Osteocyte (in vitro differentiated cells): ENCODE results near the gene FOXG1. TPM values are rescaled to one million over a fixed set of nuclear protein-coding genes. Genes with fewer than 3 reads are reported as not detected.

Source experiments
- DNase-seq: peaks from one replicate; pipeline ENCODE4 v3.0.0; 2021; ENCODE audit warnings: mixed read lengths; ENCODE audit not compliant: unreplicated experiment; ENCODE audit errors: extremely low spot score
- H3K27ac Mint-ChIP-seq: one replicate; pipeline ENCODE4 v1.8.0; 2021; ENCODE audit warnings: mild to moderate bottlenecking, mixed read lengths; ENCODE audit not compliant: unreplicated experiment
- H3K27me3 Mint-ChIP-seq: one replicate; pipeline ENCODE4 v1.8.0; 2021; ENCODE audit warnings: mixed read lengths; ENCODE audit not compliant: unreplicated experiment
- H3K36me3 Mint-ChIP-seq: one replicate; pipeline ENCODE4 v1.8.0; 2021; ENCODE audit warnings: mixed read lengths; ENCODE audit not compliant: unreplicated experiment
- H3K4me1 Mint-ChIP-seq: one replicate; pipeline ENCODE4 v1.8.0; 2021; ENCODE audit warnings: mixed read lengths; ENCODE audit not compliant: unreplicated experiment
- H3K4me3 Mint-ChIP-seq: one replicate; pipeline ENCODE4 v1.8.0; 2021; ENCODE audit warnings: mild to moderate bottlenecking, moderate library complexity, mixed read lengths; ENCODE audit not compliant: unreplicated experiment
- H3K9me3 Mint-ChIP-seq: one replicate; pipeline ENCODE4 v1.8.0; 2021; ENCODE audit warnings: mixed read lengths; ENCODE audit not compliant: unreplicated experiment
- total RNA-seq: library from RNA; stranded (reverse); gene quantifications from 2 replicates; pipeline ENCODE4 v1.2.1, GENCODE V29; 2021
- TF ChIP-seq, protein P1 (sequence below): fragments of 200-600 bp; sonication (generic); IDR thresholded peaks from 2 replicates; pipeline ENCODE4 v1.5.0; 2021; ENCODE audit warnings: antibody characterized with exemption, mild to moderate bottlenecking, moderate library complexity

Gene FOXG1
- total RNA-seq, 1 donor from 2014 or later, result not detected

DNA sequence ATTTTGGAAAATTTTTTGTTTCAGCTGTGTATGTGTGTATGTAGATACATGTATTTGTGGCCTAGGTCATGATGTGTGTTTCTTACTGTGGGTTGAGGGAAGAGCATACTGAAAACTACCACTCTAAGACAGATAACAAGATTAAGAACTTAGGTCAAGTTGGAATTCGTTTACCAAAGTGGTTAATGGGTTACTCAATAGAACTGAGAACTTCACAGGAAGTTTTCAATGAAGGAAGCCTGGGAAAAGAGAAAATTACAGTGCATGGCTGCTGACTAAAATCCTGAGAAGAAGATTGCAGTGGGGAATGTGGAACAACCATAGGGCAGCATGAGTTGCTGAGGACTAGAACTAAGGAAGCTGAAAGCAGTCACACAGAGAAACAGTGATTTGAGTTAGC lies 21.4 kb upstream of the FOXG1 start:
- peaks cover 14% of the 10 kb centered on the region for H3K9me3 Mint-ChIP-seq
- peaks cover 3% of the 10 kb centered on the region for H3K4me1 Mint-ChIP-seq
- H3K4me3 Mint-ChIP-seq, result no peak overlapping the region
- peaks cover 35% of the 10 kb centered on the region for H3K27me3 Mint-ChIP-seq
- no peaks in the 10 kb centered on the region for H3K36me3 Mint-ChIP-seq
- TF ChIP-seq, protein P1, sequence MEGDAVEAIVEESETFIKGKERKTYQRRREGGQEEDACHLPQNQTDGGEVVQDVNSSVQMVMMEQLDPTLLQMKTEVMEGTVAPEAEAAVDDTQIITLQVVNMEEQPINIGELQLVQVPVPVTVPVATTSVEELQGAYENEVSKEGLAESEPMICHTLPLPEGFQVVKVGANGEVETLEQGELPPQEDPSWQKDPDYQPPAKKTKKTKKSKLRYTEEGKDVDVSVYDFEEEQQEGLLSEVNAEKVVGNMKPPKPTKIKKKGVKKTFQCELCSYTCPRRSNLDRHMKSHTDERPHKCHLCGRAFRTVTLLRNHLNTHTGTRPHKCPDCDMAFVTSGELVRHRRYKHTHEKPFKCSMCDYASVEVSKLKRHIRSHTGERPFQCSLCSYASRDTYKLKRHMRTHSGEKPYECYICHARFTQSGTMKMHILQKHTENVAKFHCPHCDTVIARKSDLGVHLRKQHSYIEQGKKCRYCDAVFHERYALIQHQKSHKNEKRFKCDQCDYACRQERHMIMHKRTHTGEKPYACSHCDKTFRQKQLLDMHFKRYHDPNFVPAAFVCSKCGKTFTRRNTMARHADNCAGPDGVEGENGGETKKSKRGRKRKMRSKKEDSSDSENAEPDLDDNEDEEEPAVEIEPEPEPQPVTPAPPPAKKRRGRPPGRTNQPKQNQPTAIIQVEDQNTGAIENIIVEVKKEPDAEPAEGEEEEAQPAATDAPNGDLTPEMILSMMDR, result no peak
- no peak overlapping the region for H3K27ac Mint-ChIP-seq
- DNase-seq, result no peak

DNA sequence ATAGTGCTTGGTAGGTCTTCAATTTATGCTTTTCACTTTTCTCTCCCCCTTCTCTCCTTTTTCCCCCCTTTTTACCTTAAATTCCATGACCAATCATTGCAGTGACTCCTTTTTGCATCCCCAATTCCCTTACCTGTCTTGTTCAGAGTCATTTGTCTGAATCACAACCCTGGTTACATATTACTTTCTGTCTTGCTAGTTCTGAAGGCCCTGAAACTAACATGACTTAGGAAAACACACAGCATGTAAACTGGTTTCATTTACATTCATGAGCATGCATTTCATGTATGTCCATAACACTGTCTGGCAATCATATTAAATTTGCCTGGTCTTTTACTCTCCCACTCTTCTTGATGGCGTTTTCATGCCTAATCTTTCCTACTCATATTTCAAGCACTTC lies 20.3 kb upstream of the FOXG1 start:
- Mint-ChIP-seq H3K4me1 (peaks cover 3% of the 10 kb centered on the region), H3K27ac (no peak overlapping the region), H3K9me3 (peaks cover 14% of the 10 kb centered on the region), H3K36me3 (no peaks in the 10 kb centered on the region), H3K27me3 (peaks cover 35% of the 10 kb centered on the region), H3K4me3 (no peak overlapping the region)
- no peak for DNase-seq
- TF ChIP-seq, protein P1, result no peak

DNA sequence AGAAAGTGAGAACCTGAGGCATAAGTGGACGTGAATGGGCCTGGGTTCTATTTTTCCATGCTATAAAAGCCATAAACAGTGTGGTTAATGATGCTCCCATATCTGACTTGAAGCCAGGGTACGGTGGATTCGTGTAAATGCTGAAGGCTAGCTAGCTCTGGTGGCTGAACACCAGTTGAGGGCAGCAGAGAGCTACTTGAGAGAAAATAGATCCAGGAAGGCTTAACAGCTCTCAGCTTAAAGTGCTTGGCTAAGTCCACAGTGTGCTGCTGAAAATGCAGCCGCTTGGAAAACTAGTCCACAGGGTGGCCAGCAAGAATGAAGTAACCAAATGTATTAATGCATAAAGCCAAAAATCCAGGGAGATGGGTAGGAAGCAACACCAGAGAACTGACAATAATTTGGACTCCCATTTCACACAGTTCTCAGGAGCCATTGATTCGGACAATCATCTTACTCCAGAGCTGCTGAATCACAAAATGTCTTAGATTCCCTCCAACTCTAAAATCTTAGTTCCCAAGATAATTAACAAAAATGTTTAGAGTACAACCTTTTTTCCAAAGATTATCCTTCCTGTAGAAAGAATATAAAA lies 15.0 kb upstream of the FOXG1 start:
- peaks cover 10% of the 10 kb centered on the region for H3K9me3 Mint-ChIP-seq
- no peak for DNase-seq
- H3K27me3 Mint-ChIP-seq, result peaks cover 64% of the 10 kb centered on the region

DNA sequence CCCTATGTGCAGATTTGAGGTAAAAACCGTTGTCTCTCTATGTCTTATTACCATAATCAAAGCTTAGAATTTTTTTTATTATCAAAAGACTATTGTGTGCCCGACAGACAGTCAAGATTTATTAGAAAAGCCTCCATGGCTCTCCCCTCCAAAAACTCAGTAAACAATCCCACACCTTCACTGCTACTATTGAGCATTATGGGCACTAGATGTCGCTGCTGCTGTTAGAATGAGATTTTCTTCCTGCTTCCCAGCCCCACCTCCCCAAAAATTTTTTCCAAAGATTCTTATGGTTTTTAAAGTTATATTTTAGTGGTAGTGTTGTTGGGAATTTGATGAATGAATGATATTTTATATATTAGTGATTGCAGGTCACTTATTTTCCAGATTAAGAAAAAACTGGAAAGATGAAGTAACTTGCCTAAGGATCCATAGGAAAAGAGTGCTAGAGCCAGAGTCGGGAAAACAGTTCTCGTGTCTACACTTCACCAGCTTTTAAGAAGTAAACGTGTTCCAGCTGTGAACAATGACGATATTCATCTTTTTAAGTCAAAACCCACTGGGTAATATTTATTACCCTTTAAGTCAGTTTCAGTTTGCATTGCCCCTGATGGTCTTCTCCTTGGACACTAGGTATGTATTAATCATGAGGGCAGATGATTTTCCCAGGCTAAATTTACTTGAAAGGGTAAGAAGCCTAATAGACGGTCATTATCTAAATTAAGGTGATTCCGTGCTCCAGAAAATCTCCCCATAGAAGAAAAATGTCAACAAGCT lies 12.2 kb upstream of the FOXG1 start:
- Mint-ChIP-seq H3K27ac (no peak overlapping the region), H3K4me3 (no peak overlapping the region), H3K4me1 (peaks cover 8% of the 10 kb centered on the region), H3K9me3 (no peaks in the 10 kb centered on the region), H3K36me3 (no peaks in the 10 kb centered on the region), H3K27me3 (peaks cover 81% of the 10 kb centered on the region)
- TF ChIP-seq, protein P1, result peak; percentile 90
- no peak for DNase-seq

More for the DNA sequence above, 15.0 kb upstream of the FOXG1 start:
- no peaks in the 10 kb centered on the region for H3K36me3 Mint-ChIP-seq
- H3K27ac Mint-ChIP-seq, result no peak overlapping the region
- TF ChIP-seq, protein P1, result peak; percentile 64
- no peaks in the 10 kb centered on the region for H3K4me1 Mint-ChIP-seq
- H3K4me3 Mint-ChIP-seq, result no peak overlapping the region

DNA sequence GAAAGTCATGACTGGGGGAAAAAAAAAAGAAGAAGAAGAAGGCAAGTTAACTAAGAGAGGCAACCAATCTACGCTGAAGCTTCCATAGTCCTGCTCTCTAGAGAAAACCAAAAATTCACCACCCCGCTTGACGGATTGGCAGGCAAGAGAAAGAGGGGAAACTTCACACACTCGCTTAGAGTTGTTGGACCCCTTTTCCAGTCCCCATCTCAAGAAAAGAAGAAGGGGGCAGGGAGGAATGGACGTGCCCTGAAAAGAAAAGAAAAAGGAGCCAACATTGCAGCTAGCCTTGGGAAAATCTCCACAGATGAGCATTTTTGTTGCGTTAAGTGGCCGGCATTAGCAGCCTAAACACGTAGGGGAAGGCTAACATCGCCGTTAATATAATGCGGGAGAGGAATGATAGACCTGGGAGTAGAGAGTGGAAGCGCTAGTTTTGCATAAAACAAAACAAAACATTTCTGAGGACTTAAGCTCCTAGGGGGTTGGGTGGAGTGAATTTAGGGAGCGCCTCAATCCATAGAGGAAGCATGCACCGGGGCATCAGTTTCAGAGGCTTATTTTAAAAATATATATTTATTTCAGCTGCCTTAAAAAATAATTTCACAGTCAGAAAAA lies 11.3 kb upstream of the FOXG1 start:
- Mint-ChIP-seq H3K9me3 (no peaks in the 10 kb centered on the region), H3K4me3 (no peak overlapping the region), H3K27me3 (peaks cover 87% of the 10 kb centered on the region), H3K4me1 (peaks cover 11% of the 10 kb centered on the region), H3K36me3 (no peaks in the 10 kb centered on the region), H3K27ac (no peak overlapping the region)
- no peak for DNase-seq
- TF ChIP-seq, protein P1, result no peak
